GM18498 (cell line): ENCODE results near the gene KCNB1.
"Not testable (repeated sequence)": the region's sequence is repeated elsewhere in the genome, so short reads cannot be mapped to it uniquely, and the experiment has no call there.

Experiments used
- ATAC-seq: cut with Tn5 transposase; IDR thresholded peaks from one replicate; pipeline ENCODE4 v1.9.1; 2021; ENCODE audit warnings: mild to moderate bottlenecking, moderate library complexity; ENCODE audit not compliant: unreplicated experiment

KCNB1 gene

DNA sequence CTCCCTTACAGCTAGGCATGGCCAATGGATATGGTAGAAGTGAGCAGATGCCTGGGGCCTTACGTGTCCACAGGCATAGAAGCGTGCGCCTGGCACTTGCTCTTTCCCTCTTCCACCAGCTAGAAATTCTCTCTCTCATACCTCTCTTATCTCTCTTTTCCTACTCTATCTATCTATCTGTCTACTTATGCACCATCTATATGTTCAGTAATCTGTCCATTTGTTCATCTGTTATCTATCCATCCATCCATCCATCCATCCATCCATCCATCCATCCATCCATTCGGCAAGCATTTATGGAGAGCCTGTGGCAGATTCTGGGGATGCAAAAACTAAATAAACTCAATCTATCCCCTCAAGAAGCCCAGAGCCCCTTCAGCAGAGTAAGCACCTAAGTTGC is 70.2 kb downstream of the KCNB1 start:
- ATAC-seq = no peak

DNA sequence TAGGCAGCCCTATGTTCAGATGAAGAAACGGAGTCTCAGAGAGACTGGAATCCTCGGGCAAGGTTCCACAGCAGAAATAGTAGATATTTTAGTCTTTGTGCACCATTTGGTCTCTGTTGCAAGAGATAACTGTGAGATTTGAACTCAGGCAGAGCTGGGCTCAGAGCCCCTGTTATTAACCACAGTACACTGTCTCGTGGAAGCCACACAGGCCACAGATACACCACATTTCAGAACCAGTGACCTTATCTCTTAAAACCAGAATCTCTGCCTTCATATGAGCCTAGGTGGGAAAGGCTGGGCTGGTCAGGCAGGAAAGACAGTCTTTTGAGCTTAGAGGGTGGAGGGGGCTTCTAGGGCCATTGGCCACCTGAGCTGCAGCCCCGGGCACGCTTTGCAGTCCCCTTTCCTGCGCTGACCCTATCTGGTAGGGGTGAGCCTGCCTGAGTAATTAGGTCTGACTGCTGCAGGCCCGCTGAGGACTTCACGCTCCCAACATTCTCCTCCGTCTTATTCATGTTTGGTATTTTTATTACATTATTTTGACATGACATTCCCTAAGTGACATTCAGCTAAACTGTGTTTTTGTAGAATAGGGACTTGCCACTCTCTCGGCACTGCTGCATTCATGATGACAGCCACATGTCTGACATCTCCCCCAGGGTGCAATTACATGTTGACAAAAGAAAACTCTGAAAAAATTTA is 71.1 kb downstream of the KCNB1 start:
- no peak for ATAC-seq

DNA sequence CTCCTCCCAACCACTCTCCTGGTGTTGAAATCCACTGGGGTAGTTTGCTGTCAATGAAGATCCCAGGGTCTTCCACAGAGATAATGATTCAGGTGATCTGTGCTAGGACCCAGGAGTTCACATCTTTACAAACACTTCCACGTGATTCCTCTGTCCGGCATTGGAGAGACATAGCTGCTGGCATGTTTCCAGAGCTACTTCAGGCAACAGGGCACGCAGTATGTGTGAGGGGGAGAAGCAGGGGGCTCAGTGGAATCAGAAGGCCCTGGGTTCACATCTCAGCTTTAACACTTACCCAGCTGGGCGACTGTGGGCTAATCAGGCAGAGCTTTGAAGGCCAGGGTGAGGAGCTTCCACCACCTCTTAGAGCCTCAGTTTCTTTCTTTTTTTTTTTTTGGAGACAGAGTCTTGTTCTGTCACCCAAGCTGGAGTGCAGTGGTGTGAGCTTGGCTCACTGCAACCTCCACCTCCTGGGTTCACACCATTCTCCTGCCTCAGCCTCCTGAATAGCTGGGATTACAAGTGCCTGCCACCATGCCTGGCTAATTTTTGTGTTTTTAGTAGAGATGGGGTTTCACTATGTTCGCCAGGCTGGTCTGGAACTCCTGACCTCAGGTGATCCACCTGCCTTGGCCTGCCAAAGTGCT is 72.4 kb downstream of the KCNB1 start:
- ATAC-seq = not testable (repeated sequence)

DNA sequence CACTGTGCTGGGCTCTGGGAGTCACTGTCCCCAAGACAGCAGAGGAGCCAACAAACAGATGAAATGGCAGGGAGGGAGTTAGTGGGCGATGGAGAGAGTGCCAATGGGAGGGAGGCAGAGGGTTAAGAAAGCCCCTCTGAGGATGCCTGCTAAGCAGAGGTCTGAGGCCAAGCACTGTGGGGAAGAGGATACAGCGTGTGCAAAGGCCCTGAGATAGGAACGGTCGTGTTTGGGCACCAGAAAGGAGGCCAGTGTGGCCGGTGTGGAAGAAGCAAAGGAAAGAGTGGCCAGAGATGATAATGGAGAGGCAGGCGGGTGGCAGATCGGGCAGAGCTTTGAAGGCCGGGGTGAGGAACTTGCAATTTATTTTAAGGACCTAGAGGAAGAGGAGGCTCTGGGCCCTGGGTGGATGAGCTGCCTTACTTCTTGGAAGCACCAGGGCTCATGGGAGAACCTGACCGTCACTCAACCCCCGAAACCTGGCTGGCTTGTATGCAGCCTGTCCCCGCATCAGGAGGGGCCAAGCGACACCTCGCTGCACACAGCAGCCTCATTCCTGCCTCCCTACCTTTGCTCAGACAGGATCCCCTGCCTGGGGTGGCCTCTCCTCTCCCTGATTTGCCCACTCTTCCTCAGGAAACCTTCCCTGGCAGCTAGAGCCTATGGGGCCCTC is 73.0 kb downstream of the KCNB1 start:
- no peak for ATAC-seq

DNA sequence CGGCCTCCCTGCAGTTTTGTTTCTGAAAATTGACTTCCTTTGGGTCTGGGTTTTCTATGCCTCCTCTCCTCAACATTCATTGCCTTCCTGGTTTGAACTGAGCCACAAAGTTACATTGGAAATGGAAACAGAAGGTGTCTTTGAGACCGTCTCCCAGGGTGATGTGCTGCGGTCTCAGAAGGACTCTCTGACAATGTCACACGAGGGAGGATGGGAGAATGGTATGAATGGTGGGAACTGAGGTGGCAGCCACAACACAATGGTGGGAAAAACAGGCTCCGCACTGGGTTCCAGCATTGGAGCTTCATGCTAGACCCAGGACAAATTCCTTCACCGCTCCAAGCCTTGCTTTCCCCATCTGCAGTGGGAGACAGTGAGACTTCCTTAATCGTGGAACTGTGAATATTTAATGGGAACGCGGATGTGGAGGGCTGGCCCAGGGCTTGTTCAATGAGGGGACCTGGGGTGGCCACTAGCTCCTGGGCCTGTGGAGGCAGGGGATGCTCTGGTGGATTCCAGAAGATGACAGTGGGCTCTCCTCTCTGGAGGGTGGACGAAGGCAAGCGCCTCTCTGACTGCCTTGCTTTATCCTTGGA is 73.9 kb downstream of the KCNB1 start:
- no peak for ATAC-seq

DNA sequence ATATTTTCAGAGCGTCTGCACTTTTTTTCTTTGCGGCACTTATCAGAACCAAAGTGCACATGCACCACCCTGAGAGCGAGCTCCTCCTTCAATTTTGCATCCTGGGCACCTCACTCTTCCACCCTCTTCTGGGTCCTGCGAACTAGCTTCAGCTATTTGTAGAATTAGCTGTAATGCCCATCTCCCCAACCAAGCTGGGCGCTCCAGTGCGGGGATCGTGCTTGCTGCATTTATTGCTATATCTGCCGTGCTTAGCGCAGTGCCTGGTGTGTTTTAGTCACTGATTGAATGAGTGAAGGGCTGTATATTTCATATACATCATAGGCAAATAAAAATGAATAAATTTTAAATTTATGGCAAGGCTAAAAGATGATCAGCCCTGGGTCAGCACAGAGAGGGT is 75.8 kb downstream of the KCNB1 start:
- ATAC-seq = no peak

DNA sequence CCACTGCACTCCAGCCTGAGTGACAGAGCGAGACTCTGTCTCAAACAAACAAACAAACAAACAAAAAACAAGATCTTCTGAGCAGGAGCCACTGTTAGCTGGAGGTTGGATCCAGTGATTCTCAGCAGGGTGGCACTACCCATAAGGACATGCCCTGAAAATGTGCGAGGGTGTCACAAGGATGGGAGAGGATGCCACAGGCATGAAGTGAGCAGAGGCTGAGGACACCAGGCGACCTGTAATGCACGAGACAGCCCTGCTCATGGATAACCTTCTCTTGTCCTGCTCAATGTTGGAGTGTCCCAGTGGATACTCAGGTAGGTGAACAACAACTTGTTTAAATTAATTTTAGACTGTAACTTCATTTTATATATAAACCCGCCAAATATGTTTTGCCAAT is 76.8 kb downstream of the KCNB1 start:
- ATAC-seq = no peak

DNA sequence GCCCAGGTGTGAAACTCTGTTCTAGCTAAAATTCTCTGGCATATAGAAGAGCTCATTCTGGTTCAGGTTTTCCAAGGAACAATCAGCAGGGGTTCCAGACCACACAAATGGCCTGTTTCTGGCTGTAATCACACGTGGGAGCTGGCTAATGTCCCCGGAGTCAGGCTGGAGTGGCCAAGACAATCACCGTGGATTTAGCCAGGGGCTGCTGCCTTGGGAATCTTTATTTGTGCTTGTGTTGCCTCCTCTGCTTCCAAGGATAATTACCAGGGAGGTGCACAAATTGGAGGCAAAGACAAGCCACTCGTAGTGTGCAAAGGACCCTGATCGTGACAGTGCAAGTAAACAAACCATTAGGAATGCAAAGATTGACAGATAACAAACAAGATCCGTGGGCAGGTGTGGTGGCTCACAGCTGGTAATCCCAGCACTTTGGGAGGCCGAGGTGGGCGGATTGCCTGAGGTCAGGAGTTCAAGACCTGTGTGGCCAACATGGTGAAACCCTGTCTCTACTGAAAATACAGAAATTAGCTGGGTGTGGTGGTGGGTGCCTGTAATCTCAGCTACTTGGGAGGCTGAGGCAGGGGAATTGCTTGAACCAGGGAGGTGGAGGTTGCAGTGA is 77.3 kb downstream of the KCNB1 start:
- no peak for ATAC-seq

DNA sequence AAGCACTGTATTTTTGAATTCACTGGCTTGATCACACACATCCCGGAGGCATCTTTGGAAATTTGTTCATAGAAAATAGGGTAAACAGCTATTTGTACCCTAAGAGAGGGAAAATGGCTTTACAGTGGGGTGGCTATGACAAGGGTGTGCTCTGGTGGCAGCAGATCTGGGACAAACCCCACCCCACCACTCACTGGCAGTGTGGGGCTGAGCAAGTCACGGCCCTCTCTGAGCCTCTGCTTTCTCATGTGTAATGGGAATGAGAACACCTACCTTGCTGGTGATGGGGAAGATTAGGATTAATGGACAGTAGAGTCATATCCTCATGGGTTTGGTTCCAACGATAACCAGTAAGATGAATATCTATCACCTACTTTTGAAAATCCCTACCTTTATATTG is 78.0 kb downstream of the KCNB1 start:
- ATAC-seq = no peak

DNA sequence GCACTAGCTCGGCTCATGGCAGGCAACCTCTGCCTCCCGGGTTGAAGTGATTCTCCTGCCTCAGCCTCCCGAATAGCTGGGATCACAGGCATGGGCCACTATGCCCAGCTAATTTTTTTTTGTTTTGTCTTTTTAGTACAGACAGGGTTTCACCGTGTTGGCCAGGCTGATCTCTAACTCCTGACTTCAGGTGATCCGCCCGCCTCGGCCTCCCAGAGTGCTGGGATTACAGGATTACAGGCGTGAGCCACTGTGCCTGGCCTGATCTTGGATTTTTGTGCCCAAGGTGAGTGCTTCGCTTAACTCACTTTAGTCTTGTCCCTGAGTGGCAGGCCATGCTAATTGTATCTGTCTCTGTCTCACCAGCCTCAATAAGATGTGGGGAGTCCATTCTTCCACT is 78.6 kb downstream of the KCNB1 start:
- no peak for ATAC-seq

DNA sequence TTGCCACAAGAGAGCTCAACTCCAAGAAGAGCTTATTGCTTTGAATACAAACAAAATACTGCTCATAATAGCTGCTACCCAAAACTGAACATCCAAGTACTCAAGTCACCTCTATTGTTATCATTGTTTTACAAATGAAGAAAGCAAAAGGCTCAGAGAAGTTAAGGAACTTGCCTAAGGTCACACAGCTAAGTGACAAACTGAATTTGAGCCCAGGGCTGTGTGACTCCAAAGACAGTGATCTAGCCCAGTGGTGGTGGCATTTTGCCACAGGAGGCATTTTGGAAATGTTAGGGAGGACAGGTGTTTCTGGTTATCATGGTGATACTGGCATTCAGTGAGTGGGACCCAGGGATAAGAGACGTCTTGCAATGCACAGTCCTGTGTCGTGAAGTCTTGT is 79.5 kb downstream of the KCNB1 start:
- ATAC-seq = no peak

DNA sequence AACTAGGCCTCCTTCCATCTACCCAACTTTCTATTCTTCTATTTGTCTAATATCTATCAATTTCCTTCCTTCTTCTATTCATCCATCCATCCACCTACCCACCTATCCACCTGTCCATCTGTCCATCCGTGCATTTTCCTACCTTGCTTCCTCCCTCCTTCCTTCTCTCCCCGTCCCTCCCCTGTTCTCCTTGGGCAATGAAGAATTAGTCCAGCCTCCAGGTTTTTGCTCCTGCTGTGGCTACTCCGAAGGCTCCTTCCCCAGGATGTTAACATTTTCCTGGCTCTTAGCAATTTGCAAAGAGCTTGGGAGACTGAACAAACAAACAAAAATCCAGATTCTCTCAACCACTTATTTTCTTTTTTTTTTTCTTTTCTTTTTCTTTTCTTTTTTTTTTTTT is 81.6 kb downstream of the KCNB1 start:
- no peak for ATAC-seq

DNA sequence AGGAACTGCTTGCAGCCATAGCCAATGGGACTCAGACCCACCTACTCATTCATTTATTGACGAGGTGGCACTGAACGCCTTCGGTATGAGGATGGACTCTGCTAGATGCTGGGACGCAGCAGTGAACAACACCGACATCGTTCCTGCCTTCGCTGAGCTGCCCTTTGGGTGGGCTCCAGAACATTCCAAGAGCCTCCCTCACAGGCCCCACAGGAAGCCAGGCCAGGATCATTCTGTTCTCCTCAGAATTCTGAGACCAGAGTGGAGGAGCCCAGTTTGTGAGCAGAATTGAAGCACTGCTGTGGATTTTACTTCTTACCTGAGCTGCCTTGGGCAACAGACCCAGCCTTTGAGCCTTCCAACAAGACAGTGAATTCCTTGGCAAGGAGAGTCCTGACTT is 82.1 kb downstream of the KCNB1 start:
- ATAC-seq = no peak

DNA sequence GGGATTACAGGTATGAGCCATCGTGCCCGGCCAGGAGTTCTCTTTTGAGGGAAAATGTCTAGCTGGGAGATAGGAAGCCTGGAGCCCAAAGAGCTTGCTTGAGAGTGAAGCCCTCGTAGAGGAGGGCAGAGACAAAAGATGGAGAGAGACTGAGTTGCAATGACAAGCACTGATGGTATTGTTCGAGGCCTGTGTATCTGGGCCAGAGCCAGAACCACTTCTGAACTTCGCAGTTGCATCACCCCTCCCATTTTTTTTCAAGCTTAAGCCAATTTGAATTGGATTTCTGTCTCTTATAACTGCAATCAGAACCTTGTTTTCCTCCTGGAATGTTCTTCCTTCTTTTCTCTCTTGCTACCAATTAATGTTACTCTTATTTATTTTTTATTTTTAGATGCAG is 83.1 kb downstream of the KCNB1 start:
- ATAC-seq = no peak

DNA sequence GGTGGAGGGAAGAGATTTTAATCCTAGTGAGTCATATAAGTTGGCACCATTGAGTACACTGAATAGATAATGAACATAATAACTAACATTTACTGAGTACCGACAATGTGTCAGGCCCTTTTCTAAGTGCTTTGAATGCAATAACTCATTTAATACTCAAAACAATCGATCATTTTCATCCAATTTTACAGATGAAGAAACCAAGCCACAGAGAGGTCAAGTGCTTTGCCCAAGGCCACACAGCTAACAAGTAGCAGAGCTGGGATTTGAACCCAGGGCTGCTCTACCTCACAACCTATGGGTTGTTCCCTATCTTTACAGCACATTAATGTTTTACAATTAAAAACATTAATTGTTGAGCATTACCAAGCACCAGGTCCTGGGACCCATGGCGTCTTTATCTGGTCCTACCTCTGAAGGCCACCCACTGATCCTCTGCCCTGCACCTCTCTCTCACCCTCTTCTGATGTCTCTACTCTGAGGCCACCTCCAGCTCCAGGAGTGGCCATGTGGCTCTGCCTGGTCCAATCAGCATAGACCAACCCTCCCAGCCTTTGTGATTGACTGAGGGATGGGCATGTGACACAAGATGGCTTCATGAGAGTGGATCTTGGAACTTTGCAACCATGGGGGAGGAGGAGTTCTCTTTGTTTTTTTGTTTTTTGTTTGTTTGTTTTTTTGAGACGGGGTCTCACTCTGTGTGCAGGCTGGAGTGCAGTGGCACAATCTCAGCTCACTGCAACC is 83.9 kb downstream of the KCNB1 start:
- no peak for ATAC-seq

DNA sequence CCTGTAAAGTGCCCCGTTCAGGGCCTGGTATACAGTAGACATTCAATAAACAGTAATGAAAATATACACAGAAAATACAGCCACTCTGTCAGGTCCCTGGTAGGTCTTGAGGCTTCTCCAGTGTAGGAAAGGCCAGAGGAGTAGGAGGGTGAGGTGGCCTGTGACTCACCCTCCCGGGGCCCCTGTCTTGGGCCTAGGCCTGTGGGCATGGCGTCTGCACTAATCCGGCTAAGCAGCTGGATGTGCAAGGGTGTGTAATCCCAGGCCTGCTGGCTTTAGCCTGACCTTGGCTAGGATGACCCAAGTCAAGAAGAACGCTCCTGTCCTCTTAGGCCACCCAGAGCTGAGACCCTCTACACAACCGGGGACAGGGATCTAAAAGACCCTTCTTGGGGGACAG is 84.9 kb downstream of the KCNB1 start:
- no peak for ATAC-seq

DNA sequence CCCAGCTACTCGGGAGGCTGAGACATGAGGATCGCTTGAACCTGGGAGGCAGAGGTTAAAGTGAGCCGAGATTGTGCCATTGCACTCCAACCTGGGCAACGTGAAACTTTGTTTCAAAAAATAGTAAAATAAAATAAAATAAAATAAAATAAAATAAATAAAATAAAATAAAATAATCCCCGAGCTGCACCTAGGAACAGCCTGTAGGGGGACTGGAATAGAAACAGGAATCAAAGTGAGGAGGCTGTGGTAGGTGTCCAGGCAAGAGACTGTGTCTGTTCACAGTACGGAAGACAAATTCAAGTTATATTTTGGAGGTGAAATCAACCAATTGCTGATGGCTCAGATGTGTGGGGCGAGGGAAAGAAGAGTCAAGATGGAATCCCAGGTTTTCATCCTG is 86.2 kb downstream of the KCNB1 start:
- no peak for ATAC-seq

DNA sequence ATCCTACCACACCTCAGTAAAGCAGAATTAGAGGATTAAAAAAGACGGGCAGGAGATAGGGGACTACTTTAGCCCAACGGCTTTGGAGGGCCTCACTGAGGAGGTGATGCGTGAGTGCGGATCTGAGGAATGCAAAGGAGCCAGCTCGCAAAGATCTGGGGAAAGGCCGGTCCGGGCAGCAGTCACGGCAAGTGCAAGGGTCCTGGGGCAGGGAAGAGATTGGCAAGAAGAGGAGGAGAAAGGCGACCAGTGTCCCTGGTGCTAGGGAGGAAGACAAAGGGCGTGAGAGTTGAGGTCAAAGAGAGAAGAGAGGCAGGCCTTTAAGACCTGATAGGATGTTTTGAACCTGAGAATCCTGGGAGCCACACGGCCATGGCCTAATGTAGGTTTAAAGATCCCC is 86.8 kb downstream of the KCNB1 start:
- no peak for ATAC-seq

DNA sequence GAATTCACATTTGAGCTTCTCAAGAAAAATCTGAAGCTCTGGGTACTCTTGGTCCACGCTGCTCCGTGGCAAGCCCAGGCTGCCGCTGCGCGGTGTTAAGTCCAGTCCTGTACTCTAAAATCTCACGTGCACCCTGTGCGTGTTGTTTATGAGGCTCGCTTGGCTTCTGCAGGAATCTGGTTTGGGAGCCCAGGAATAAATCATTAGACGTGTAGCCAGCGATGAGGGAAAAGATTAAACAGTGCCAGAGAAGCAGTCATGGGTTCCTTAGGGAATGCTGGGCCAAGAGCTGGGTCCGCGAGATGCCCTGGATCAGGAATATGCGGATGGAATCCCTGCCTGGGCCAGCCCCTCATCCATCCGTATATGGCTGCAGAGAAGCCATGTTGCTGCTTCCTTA is 87.3 kb downstream of the KCNB1 start:
- ATAC-seq = no peak

DNA sequence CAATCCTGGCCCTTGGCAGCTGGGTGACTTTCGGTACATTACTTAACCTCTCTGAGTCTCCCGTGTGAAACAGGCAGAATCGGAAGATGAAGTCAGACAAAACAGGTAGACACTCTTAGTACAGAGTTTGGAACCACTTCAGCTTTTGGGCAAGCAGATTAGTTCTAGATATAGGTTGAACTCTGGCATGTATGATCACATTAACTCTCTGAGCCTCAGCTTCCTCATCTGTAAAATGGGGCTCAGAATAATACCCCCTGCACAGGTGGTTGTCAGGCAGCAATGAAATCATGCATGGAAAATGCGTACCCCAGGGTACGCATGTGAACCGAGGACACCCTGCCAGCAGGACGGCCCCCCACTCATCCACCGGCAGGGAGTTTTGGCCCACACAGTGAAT is 87.7 kb downstream of the KCNB1 start:
- ATAC-seq = no peak

DNA sequence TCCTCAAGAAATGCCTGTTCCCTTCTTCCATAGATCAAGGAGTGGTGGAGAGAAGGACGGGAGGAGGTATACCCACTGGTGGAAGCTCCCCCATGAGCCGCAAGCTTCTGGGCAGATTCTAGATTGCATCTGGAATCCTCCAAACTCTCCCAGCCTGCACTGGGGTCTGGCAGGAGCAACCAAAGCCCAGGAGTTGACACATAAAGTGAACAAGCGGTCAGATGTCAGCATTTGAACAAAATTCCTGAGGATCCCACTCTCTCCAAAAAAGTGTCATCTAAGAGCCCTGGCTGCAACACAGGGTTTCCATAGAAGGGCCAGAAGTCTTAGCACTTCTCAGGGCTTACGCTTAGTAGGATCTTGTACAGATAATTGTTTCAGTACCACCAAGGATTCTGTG is 88.2 kb downstream of the KCNB1 start:
- no peak for ATAC-seq
